SW480 (cell line): Measurements from ENCODE around the gene PPM1J.
"Not testable (repeated sequence)": the region's sequence is repeated elsewhere in the genome, so short reads cannot be mapped to it uniquely, and the experiment has no call there.

Source experiments
- DNase-seq: peaks from one replicate; pipeline ENCODE4 v3.0.0-alpha.2; 2016; ENCODE audit warnings: low spot score

Gene PPM1J

DNA sequence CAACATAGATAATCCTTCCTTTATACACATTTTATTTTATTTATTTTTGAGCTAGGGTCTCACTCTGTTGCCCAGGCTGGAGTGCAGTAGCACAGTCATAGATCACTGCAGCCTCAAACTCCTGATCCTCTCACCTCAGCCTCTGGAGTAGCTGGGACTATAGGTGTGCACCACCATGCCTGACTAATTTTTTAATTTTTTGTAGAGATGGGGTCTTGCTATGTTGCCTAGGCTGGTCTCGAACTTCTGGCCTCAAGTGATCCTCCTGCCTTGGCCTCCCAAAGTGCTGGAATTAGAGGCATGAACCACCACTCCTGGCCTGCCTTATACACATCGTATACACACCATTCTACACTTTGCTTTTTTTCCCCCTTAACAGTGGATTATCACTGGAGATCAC lies 6.2 kb upstream of the PPM1J start:
- DNase-seq = not testable (repeated sequence)

DNA sequence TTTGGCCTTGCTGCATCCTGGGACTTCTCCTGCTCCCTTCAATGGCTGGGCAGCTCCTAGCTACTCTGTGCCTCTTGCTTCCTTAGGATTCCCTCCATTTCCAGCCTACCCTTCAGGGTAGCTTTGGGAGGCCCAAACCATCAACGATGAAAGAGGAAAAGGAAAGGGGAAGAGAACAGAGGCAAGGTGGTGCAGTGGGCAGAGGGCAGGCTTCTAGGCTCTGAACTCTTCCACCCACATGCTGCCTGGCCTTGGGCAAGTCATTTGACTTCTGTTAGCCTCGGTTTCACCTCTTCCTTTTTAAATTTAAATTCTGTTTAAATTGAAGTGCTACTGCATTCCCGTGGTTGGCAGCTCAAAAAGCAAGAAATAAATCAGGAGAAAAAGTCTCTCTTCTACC lies 5.7 kb upstream of the PPM1J start:
- no peak for DNase-seq

DNA sequence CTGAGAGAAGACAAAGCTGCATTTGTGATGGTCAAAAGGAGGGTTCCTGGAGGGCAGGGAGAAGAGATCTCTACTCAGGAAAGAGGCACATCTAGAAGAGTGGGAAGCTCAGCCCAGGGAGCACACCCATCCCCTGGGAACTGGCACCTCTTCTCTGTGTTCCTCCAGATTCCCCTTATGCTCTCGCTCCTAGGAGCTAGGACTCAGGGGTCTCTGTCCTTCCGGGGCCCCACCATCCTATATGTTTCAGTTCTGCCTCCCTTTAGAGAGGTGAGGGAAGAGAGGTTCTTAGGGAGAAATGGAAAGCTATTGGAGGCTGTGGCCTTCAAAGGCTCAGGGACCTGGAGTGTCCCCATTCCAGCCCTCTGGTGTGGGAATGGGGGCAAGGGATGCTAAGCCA lies 4.6 kb upstream of the PPM1J start:
- no peak for DNase-seq

DNA sequence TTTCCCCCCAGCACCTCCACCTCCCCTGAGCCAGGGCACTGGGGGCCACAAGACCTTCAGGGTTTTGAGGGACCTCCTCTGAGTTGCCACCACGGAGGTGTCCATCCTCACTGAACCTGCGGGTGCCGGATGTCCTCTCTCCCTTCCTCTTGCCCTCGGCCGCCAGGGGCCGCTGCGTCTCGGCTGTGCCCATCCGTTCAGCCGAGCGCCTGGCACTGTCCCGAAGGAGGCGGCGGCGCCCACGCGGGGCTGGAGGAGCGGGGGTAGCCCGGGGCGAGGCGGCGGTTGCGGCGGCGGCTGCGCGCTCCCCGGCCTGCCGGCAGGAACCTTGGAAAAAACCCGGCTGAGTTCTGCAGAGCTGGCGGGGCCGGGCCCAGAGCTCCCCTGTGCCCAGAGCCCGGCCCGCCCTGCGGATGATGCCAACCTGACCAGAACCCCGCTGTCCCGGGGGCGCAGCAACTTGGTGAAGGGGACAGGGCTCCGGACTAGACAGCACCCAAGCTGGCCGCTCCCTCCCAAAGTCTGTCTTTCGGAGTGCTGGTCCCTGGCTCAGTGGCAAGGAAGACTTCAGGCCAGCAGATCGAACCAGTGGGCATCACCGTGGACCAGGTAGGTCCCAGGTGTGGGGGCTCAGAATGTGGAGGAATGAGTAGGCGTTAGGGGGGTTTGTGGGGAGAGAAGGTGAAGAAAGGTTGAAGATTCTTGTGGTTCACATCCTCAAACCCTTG lies 3.7 kb upstream of the PPM1J start:
- peak; percentile 70 for DNase-seq

DNA sequence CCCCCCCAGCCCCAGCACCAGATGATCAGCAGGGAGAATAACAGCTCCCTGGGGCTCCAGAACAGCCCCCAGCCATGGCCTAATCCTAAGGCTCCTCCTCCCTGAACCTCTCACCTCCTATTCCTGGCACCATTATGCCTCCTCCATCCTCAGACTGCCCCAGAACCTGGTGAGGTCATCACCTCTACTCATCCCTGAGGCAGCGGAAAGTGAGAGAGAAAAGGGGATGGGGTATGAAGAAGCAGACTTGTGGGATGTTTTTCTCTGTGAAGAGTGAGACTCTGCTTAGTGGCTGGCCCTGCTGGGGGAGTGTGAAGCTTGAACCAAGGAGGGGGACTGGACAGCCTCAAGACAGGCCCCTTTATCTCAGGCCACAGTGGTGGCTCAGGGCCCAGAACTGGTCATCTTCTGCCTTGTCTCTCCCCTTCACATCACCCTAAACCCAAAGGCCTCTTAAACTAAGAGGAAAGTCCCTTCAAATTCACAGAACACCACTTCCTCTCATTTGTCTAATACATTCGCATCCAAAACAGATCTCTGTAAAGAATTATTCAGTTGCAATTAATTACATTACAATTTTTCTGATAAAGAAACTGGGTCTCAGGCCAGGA lies 2.2 kb upstream of the PPM1J start:
- DNase-seq = no peak

DNA sequence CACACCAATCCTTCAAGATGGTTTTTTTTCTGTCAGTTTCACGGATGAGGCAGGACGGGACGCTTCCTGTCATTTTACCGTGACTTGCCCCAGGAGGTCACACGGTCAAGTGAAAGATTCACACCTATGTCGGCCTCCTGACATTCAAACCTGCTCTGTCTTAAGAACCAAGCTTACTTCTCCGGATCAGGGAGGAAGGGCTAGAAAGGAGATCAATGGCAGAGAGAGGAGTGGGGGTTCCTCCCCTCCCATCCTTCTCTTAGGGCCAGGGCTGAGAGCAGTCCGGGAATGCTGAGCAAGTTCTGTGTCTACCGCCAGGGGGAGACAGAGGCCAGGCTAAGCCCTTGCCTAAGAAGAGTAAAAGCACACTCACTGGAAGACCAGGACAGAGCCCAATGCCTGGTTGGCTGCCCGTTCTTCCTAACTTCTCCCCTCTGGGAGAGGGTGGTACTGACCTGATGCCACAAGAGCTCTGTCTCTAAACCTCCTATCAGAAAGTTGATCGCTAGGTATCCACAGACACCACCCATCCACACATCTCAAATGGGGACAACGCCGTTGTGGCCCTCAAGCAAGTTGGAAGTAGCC lies 1.1 kb upstream of the PPM1J start:
- peak; percentile 82 for DNase-seq

DNA sequence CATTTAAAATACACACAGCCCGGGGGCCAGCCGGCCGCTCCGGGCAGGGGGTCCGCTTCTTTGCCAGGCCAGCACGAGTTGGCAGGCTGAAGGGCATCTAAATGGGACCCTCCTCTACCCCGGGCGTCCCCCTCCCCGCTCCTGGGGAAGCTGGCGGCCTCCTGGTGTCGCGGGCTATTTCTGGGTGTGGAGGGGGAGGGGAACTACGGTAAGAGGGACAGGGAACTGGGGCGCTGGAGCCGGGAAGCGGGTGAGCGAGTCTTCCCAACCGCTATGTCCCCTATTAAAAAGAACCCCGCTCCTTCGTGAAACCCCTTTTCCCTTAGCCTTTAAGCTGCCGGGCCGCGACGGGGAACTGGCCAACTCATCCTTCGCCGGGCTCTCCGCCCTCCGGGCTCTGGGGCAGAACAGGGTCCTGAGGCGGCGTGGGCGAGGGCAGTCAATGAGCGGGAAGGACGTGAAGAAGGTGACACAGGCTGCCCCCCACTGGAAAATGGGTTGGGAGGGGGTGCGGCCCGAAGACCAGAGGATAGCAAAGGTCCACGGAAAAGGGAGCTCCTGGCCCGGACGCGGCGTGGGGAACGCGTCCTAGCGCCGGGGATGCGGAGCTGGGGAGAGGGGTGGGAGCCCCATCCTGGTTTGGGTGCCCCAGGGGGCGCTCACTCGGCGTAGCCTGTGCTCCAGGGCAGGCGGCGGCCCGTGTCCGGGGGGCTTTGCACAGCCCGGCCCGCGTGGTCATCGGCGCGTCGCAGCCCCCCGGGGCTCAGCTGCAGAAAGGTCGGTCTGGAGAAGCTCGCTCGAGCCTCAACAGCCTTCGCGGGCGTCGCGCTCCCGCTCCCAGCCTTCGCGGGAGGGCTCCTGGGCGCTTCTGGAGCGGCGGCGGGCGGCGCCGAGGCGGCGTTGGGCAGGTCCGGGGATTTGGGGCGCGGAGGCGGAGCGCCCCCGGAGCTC lies 544 bp downstream of the PPM1J start:
- DNase-seq = no peak

DNA sequence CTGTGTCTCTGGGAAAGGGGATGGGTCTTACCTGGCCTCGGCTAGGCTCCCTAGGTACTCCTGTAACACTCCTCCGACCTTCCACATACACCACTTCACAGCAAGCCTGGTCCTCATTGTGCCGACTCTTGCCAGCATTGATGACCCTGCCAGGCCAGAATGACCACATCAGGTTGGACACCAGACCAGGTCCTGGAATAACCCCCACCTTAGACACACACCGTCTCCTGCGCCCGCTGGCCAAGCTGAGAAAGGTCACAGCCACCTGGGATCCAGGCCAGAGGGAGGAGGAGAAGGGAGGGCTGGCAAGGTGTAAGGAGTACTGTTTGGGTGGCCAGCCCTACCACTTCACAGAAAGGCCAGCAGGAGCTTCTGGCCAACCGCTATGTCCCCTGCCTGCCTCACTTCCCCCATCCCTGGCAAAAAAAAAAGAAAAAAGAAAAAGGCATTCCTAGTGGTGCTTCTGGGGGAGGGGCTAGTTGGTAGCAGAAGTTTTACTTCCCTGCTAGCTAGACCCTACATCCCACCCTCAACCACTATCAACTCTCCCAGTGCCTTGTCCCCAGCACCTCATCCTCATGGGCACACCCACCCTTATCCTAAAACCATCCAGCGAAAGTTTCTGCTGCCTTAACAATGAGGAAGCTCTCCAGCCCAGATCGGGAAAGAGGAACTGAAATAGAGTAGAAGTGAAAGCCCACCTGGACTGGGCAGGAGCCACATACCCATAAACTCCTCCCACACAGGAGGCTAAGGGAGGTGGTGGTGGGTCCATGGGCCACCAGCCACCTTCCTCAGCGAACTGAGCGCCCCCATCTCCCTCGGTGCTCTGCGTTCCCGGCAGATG lies 1.4 kb downstream of the PPM1J start:
- no peak for DNase-seq

DNA sequence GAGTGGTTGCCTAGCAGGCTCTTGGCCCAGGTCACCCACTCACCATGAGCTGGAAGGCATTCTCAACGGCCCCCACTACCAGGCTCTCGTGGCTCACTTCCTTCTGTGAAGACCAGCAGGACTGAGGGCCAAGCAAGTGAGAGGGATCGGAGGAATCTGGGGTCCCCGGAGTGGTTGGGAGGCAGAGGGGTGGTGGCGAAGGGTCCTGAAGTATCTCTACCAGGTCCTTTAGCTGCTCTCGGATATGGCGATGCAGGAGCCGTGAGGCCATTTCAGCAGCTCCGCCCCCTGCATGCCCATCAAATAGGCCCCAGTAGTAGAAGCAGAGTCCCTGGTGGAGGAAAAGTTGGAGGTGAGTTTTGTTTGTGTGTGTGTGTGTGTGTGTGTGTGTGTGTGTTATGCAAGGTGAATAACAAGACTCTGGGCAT lies 2.4 kb downstream of the PPM1J start:
- DNase-seq = no peak

DNA sequence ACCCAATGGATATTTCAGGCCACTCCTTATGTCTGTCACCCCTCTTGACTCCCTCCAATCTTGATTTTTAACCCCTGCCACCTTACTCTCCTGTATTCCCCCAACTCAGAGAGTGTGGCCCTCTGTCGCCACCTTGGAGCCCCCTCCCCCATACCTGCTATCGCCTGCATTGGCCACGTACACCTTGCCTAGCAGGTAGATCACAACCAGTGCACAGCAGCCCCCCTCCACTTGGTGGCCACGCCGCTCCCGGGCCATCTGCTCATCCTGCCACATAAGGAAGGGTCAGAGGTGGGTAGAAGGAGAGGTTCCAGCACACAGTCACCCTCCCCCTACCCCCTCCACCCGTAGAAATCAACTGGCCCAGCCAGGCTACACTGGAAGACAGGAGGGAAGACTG lies 2.9 kb downstream of the PPM1J start:
- DNase-seq = no peak

DNA sequence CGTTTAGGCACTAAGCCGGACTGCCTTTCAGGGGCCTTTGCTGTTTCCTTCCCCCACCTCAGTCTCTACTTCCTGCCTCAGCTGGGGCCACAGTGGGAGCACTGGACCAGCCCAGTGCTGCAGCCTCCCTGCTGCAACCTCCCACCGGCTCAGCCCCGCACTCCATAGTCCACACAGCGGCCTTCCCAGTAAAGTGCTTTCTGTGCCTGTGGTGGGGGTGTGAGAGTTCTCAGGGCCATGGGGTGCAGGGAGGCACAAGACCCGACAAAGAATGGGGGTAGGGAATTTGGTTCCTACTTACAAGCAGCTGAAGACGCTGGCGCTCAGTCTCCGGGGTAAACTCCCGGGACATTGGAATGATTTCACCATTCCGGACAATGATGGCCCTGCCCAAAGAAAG lies 3.5 kb downstream of the PPM1J start:
- DNase-seq = no peak

DNA sequence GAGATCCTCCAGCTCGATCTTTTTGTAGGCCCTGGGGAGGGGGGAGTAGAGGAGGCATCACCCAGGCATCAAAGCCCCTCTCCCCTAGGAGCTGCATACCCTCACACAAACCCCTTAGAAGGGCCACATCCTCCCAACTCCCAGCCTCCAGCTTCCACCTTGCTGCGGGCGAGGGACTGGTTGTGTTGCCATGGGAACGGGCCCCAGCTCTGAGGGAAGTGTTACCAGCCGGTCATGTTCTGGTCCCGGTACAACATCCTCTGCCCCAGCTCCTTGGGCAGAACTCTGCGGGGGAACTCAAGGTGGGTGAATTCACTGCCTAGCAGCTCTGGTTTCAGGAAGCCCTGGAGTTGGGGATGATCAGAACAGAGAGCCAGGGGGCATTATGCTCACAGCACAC lies 4.1 kb downstream of the PPM1J start:
- no peak for DNase-seq

DNA sequence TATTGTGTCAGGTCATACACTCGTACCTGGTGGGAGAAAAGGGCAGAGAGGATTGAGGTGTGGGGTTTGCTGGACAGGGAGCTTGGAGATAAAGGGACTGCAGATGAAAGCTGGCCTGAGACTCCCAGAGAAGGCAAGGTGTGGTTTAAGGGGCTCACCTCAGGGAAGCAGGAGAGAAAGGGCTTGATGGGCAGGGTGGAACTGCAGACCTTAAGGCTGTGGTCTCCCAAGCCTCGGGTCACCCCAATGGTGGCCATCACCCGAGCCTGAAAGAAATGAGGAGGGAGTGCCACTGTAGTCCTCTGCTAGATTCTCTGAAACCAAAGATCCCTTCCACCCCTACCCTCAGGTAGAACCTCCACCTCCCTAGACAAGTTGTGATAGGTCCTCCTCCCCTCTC lies 4.5 kb downstream of the PPM1J start:
- no peak for DNase-seq

DNA sequence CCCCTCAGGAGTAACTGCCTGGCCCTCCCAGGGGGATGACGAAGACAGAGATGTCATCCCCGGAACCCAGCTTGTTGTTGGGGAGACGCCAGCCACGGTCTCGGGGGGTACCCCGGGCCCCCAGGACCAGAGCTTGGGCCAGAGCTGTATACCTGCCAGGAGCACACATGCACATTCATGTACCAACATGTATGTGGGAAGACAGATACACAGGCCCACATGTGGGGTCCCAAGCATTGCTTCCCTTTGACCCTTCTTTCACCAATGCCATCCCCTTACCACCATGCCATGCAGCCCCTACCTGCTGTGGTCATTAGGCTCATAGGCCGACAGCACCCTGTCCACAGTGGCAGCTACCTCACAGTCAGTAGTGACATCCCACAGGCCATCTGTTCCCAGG lies 5.0 kb downstream of the PPM1J start:
- DNase-seq = no peak

DNA sequence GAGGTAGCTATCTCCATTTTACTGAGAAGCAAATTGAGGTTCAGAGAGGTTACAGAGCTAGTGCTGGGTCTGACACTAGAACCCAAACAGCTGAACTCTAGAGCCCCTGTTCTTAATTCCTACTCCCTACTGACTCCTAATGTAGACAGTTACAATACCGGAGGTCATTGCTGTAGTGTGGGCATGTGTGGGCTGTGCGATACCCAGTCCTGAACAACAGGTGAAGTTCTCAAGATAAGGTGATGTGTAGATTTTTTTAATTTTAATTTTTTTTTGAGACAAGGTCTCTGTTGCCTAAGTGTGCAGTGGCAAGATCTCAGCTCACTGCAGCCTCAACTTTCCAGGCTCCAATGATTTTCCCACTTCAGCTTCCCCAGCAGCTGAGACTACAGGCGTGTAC lies 6.6 kb downstream of the PPM1J start:
- DNase-seq = no peak

DNA sequence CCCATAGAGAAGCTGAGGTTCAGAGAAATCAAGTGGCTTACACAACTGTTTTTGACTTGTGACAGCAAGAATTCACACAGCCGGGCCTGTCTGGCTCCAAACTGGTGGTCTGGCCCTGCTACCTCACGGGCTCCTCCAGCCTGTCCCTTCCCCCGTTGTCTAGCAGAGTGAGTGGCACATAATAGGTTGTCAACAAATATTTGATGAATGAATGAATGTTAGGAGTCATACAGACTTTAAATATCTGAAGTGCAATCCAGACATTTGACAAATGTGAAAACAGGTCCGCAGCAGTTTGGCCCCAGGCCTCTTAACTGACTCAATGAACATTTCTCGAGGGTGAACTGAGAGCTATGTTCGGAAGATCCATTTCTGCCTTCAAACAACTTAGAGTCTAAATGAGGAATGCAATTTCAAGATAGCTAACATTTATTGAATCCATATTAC lies 7.1 kb downstream of the PPM1J start:
- no peak for DNase-seq

DNA sequence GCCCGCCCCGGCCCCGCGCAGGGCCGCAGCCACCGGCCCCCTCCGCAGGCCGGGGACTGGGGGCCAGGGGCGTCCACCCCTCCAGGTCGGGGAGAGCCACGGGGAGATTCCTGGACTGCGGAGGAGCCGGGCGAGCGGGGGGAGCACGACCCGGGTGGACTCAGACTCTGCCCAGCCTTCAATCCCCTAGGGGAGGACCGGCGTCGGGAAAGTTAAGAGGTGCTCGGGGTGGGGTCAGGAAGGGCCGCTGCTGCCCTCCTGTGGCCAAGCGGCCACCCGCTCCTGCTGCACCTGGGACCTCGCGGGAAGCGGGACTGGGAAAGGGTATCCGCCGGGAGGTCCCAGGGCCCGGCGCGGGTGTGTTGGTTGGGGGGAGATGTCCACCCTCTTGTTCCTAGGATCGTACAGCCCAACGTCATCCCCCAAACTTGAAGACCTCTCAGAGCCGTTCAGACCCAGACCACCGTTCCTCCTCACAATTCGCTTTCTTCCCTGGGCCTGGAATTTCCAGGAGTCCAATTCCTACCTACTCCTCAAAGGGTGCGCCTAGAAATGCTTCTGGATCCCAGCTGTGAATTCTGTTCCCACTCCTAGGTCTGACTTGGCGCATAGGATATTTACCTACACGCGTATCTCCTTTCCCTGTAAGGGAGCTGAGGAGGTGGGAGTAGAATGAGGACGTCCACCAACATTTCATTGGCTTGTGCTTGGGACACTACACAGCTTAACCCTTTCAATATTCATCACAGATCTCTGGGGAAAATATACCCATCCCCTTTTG lies 7.7 kb downstream of the PPM1J start:
- peak; percentile 91 for DNase-seq

DNA sequence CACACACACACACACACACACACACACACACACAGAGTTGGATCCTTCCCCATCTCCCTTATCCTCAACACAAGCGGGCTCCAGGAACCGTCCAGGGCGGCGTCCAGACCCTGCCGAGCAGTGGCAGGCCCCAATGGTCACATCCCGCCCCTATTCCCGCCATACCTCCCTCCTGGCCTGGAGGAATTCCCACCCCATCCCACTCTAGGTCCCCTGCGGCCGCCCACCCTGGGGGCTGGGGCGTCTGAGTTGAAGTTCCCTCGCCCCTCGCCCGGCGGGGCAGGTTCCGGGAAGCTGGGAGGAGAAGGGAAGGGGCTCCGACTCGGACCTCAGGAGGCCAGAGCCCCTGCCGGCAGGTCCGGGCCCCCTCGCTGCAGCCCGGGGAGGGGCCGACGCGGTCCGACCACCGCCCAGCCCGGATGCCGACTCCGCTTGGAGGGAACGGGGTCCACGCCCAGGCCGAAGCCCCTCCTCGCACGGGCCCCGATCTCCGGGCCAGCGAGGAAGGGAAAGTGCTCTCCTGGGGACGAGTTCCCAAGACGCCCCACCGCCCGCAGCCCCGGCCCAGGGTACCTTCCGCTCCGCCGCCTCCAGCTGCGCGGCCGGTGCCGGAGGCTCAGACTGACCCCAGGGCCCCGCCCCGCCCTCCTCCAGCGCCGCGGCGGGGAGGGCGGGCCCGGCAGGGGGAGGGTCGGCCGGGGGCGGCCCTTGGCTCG lies 8.5 kb downstream of the PPM1J start, which contains the start of gene RHOC:
Gene RHOC, minus strand, starts transcription at position 623 of the 716 bp plus-strand sequence. CDS start 3,328 bp downstream, outside the sequence.
- peak; percentile 39 for DNase-seq

DNA sequence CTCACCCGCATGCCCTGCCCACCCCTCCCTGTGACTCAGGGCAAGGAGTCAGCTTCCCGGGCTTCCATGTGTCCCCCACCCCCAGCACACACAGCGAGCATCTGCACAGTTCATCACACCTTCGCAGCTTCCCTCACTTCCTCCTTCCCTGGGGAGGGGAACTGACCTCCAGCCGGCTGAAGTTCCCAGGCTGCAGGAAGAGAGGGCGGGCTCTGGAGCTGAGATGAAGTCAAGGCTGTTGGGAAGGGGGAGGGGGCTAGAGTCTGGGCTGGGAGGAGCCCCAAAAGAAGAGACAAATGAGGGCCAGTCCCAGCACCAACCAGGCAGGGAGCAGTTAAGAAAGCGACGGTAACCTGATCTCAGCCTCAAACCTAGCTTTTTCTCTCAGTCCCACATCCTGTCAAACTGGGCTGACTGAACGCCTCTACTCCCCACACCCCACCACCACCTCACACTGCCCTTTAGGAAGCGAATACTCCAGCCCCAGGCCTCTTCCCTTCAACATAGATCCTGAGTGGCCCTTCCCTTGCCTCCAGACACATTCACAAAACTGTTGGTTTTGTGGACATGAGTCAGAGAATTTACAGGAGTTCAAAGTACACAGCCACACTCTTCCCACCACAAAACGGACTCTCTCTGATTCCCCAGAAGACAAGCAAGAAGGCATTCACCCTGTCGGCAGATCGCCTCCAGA lies 10.1 kb downstream of the PPM1J start:
- peak; percentile 89 for DNase-seq
